HL-60/S4 treated with retinoic acid at 250 ng/mL for 4 days and 3 days (cell line): ENCODE data around the gene PPARG.
"Not testable (repeated sequence)": the region's sequence is repeated elsewhere in the genome, so short reads cannot be mapped to it uniquely, and the experiment has no call there.

Experiments used
- in situ Hi-C: fragments of 300-500 bp; cut with MboI; formaldehyde crosslinking; loops from 2 replicates; pipeline ENCODE4 v1.7.0; 2022; ENCODE audit warnings: low sequenced_read_pairs

PPARG gene

GRCh38 chr3:12288182-12289129 is at the start of gene PPARG:
PPARG (plus strand) TSS chr3:12289070; CDS start chr3:12379712, 90,642 bp downstream.
- in situ Hi-C loops: no loop called here

DNA sequence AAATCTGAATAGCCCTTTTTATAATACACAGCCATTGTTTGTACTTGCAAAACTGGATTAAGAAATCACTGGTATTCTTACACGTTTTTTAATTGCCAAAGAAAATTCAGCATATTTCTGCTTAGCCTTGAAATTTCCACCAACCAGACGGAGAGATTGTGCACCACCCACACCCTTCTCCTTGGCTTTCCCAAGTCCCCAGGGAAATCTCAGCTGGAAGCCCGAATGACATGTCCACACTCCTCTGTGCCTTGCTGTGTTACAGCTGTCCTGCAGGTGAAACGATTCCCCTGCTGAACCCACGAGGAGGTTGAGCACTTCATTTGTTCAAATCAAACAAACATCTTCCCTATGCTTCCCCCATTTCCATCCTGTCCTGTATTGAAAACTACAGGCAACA is 49.6 kb upstream of the PPARG start:
- in situ Hi-C loops: no loop called here

GRCh38 chr3:12242772-12243171 is 46.1 kb upstream of the PPARG start:
- in situ Hi-C loops: no loop called here

DNA sequence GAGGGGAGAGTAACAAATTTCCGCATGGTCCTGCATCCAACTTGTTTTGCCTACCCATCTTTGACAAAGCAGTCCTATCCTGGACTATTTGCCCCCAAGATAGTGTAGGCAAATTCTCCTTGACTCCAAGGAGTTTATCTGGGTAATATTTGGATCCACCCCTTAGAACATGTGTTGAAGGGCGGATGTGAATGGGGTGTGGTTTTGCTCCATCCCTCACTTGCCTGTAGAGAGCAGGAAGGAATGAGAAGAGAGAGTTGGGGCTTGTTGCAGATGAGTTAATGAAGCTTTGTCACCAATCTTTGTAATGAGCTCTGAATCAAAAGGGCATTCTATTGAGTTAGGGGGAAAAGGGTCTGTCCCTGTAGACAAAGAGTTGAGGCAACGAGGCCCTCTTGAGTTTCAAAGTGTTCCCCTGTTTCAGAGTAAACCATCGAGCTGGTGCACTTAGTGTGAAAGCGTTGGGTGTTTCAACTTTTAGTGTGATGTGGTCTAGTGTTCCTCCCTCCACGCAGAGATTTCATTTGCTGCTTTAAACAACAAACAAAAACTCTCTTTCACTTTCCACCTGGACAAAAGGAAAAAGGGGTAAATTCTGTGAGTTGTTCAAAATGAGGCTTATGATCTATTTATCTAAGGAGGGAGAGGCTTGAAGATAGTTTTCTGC is 42.2 kb upstream of the PPARG start:
- in situ Hi-C loops: no loop called here

DNA sequence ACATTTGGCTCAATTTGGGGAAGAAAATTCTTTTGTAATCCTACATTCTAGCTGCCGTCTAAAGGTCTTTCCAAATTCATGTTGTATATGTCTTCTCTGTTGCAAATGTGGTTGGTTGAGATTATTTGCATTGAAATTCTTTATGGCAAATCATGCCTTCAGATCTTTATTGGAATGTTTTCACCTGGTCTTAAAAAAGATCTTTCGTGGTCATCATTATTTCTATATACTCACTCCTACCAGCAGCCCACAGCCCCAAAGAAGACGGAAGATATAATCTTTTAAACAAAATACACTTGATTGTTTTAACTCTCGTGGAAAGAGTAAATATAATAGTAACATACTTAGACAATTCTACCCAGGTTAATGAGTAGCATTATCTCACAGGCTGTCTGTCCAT is 41.5 kb upstream of the PPARG start:
- in situ Hi-C loops: no loop called here

DNA sequence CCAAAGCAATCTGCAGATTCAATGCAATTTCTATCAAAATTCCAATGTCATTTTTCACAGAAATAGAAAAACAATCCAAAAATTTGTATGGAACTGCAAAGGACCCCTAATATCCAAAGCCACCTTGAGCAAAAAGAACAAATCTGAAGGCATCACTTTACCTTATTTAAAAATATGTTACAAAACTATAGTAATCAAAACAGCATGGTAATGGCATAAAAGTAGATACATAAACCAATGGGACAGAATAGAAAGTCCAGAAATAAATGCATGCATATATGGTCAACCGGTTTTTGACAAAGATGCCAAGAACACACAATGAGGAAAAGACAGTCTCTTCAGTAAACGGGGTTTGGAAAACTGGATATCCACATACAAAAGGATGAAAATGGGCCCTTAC is 39.4 kb upstream of the PPARG start:
- in situ Hi-C loops: no loop called here

DNA sequence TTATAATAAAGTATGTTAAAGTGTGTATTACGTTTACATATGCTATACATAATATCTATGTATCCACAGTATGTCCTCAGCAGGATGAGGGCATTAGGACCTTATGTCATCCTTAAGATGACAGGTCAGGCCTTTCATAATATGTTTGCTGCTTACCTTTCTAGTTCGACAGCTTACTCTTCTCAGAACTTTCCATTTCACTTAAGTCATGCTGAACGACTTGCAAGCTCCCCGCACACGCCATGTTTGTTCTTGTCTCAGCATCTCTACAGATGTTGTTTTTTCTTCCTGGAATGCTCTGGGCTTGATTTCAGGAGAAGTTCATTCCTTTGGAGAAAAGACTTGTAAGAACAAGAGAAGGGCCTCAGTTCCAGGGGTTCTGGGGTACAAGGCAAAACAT is 36.0 kb upstream of the PPARG start:
- in situ Hi-C loops: no loop called here

GRCh38 chr3:12253516-12254343 is 35.1 kb upstream of the PPARG start:
- in situ Hi-C loops: no loop called here

DNA sequence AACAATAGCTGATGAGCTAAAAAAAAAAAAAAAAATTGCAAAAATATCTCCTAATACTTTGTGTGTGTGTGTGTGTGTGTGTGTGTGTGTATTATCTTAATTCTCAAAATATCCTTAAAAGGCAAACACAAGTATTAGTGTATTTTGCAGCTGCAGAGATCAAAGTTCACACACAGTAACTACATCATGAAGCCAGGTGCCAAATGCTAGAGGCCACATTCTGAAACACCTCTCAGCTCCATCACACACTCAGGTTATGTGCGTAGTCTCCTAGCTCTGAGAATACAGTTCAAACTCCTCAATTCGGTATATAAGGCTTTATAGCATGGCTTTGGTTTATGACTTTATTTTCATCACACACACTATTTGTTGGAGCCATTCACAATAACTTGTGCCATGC is 33.5 kb upstream of the PPARG start:
- in situ Hi-C loops: no loop called here

- in situ Hi-C loops: no loop called here
Measured at GRCh38 chr3:12258911-12259310, 30.0 kb upstream of the PPARG start.

GRCh38 chr3:12262173-12262572 is 26.7 kb upstream of the PPARG start:
- in situ Hi-C loops: not testable (repeated sequence)

- in situ Hi-C loops: no loop called here
Measured at GRCh38 chr3:12265508-12265907, 23.4 kb upstream of the PPARG start.

DNA sequence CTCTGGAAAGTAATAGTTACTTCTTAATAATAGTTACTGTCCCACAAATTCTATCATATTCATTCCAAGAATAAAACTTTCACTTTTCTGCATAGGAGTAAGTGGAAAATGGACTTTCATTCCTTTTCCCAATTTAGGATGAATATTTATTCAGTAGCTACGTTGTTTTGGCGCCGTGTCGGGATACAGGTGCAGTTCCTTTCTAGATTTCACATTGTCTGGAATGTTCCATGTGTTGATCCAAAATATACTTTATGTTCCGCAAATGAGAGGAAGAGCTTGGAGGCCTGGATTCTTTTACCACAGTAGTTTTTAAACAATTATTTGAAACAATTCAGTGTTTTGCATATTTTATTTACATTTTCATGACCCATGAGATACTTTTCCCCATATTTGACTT is 22.8 kb upstream of the PPARG start:
- in situ Hi-C loops: no loop called here

GRCh38 chr3:12267376-12268030 is 21.4 kb upstream of the PPARG start:
- in situ Hi-C loops: no loop called here

DNA sequence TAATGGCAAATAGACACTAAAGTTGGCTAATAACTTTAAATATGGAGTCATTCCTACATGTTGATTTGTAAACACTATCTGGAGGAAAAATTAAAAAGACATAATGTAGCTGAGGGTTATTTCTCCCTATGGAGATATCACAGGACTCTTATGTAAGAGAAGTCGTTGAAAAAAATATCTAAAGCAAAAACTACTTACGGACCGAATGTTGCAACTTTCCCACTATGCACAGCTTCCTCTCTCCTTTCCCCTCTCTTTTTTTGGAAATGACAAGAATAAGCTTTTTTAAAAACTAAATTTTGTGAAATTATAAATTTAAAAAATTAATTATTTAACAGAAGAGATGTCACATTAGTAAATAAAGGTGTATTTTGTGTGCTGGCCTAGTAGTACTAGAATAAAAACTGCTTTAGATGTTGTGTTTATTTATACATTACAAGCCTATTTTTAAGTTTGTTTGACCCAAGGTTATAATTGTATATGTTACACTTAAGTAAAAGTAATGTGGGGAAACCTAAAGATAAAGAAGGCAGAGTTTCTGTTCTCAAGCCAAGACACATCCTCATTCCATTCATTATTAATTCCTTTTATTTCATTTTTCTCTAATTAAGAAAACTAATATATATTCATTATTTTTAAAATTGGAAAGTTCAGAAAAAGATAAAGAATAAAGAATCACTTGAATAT is 20.7 kb upstream of the PPARG start:
- in situ Hi-C loops: no loop called here

DNA sequence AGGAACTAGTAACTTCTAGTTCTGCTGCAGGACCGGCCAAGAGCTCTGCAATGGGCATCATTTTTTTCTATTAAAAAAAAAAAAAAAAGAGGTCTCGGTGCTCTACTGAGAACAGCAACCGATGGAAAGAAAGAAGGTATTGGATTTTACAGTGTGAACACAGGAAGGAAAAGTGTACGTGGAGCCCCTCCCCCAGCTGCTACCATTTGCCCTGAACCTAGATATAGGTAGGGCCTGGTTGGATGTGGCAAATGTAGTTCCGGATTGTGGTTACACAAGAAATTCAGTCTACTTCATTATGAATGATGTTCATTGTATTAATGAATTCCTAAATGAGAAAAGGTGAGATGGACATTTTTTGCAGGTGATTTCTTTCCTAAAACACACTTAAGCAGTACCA is 17.9 kb upstream of the PPARG start:
- in situ Hi-C loops: no loop called here

GRCh38 chr3:12273045-12273695 is 15.7 kb upstream of the PPARG start:
- in situ Hi-C loops: no loop called here

DNA sequence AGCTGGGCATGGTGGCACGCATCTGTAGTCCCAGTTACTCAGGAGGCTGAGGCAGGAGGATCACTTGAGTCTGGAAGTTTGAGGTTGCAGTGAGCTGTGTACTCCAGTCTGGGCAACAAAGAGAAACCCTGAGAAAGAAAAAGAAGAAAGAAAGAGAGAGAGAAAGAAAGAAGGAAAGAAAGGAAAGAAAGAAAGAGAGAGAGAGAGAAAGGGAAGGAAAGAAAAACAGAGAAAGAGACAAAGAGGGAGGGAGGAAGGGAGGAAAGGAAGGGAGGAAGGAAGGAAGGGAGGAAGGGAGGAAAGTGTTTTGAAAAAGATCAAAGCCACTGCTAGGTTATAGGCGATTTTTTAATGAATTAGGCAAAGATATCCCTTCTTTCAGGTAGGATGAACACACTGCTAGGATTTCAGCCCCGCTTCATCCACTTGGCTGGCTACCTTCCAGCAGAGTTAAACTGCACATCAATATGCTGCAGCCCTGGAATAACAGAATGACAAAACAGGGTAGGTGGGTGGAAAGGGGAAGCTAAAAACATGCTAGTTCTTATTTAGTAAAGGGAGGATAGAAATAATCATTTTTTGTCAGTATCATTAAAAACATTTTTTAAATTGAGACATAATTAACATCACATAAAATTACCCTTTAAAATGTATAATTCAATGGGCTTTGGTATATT is 12.8 kb upstream of the PPARG start:
- in situ Hi-C loops: no loop called here

DNA sequence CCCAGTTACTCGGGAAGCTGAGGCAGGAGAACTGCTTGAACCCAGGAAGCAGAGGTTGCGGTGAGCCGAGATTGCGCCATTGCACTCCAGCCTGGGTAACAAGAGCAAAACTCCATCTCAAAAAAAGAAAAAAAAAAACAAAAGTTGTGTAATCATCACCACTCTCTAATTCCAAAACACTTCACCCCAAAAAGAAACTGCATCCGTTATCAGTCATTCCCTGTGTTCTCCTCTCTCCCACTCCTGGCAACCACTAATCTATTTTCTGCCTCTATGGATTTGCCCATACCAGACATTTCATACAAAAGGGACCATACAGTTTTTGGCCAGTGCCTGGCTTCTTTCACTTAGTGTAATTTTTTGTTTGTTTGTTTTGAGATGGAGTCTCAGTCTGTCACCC is 12.0 kb upstream of the PPARG start:
- in situ Hi-C loops: not testable (repeated sequence)
